Dermis microvascular lymphatic vessel endothelial cell (primary cell): Measurements from ENCODE around the gene H2BK1. TPM values are rescaled to one million over a fixed set of nuclear protein-coding genes. Genes with fewer than 3 reads are reported as not detected.

Experiments used
- DNase-seq, 2 donors: peaks; one replicate each; pipeline versions ENCODE4 v3.0.0 to v3.0.0-alpha.2; 2010; ENCODE audit warnings: low read depth in 2 of 2
- total RNA-seq: library from RNA; depleted of rRNA; stranded (reverse); fragments of >200 nt; gene quantifications from 2 replicates; pipeline ENCODE4 v1.2.1, GENCODE V29; 2014

The H2BK1 gene
- total RNA-seq, 1 donor from 2014 or later: not detected

- peak in 1 of 2 donors; percentile 40 for DNase-seq
Measured at GRCh38 chr7:151245360-151246101, 35.2 kb upstream of the H2BK1 start.

GRCh38 chr7:151244841-151245346 is 34.6 kb upstream of the H2BK1 start:
- no peak for DNase-seq

GRCh38 chr7:151244196-151244840 is 34.0 kb upstream of the H2BK1 start:
- peak in 1 of 2 donors; percentile 60 for DNase-seq

- DNase-seq: no peak
Measured at GRCh38 chr7:151243408-151244195, 33.3 kb upstream of the H2BK1 start.

- DNase-seq: no peak
Measured at GRCh38 chr7:151243045-151243349, 32.7 kb upstream of the H2BK1 start.

- no peak for DNase-seq
Measured at GRCh38 chr7:151242159-151243044, 32.1 kb upstream of the H2BK1 start.

- DNase-seq: no peak
Measured at GRCh38 chr7:151241755-151242096, 31.4 kb upstream of the H2BK1 start.

GRCh38 chr7:151240942-151241754 is 30.9 kb upstream of the H2BK1 start:
- DNase-seq: no peak

GRCh38 chr7:151240536-151240935 is 30.2 kb upstream of the H2BK1 start:
- DNase-seq: no peak

- no peak for DNase-seq
Measured at GRCh38 chr7:151239837-151240459, 29.7 kb upstream of the H2BK1 start.

GRCh38 chr7:151238924-151239836 is 28.9 kb upstream of the H2BK1 start:
- no peak for DNase-seq

GRCh38 chr7:151238190-151238810 is 28.0 kb upstream of the H2BK1 start:
- DNase-seq: no peak

- no peak for DNase-seq
Measured at GRCh38 chr7:151237244-151238189, 27.2 kb upstream of the H2BK1 start.

GRCh38 chr7:151236406-151236805 is 26.1 kb upstream of the H2BK1 start:
- no peak for DNase-seq

- no peak for DNase-seq
Measured at GRCh38 chr7:151235091-151235787, 25.0 kb upstream of the H2BK1 start.

- DNase-seq: no peak
Measured at GRCh38 chr7:151233804-151234203, 23.5 kb upstream of the H2BK1 start.
